Skeletal muscle tissue (tissue), 4 donors: ENCODE measurements around the gene CRHR2. TPM values are rescaled to one million over a fixed set of nuclear protein-coding genes. Genes with fewer than 3 reads are reported as not detected.
A peak's percentile ranks its signal among the peaks of the same experiment; 100 is the strongest.

ENCODE experiments used
- H3K27ac ChIP-seq: one replicate; pipeline ENCODE4 v1.7.0; 2013; ENCODE audit warnings: mild to moderate bottlenecking, low read depth, low read length, inconsistent platforms
- H3K27me3 ChIP-seq, 3 donors: one replicate each; pipeline ENCODE4 v1.7.0; 2013; ENCODE audit warnings: low read length in 3 of 3; ENCODE audit not compliant: control insufficient read depth in 3 of 3, insufficient read depth in 3 of 3
- H3K36me3 ChIP-seq, 3 donors: one replicate each; pipeline ENCODE4 v1.7.0; 2013; ENCODE audit warnings: low read length in 3 of 3; ENCODE audit not compliant: control insufficient read depth in 3 of 3, insufficient read depth in 3 of 3
- H3K4me1 ChIP-seq, 3 donors: one replicate each; pipeline ENCODE4 v1.7.0; 2013; ENCODE audit warnings: low read length in 3 of 3, mild to moderate bottlenecking in 3 of 3; ENCODE audit not compliant: control insufficient read depth in 3 of 3, insufficient read depth in 3 of 3
- H3K4me3 ChIP-seq, 3 donors: one replicate each; pipeline ENCODE4 v1.7.0; 2013; ENCODE audit warnings: low read length in 3 of 3
- H3K9ac ChIP-seq, 3 donors: one replicate each; pipeline ENCODE4 v1.7.0; 2013; ENCODE audit warnings: low read length in 3 of 3, mild to moderate bottlenecking in 3 of 3, moderate library complexity in 2 of 3, low read depth in 1 of 3
- H3K9me3 ChIP-seq, 3 donors: one replicate each; pipeline ENCODE4 v1.7.0; 2013; ENCODE audit warnings: low read length in 3 of 3; ENCODE audit not compliant: control insufficient read depth in 3 of 3
- total RNA-seq: library from RNA; depleted of rRNA; stranded (reverse); fragments of >200 nt; gene quantifications from one replicate; pipeline ENCODE4 v1.2.3, GENCODE V29; 2014
- donor health status: Osteomylitis.

Gene CRHR2
- total RNA-seq, 1 donor from 2014 or later = under 0.01 TPM

- Histone ChIP-seq H3K27me3 (peaks cover 26 to 27% (median 27%) of the 10 kb centered on the region in 3 donors), H3K4me3 (peak overlapping the region; percentile 1 to 58 (median 8)), H3K9ac (peak overlapping the region in 2 of 3 donors; percentile 21 to 69), H3K4me1 (peaks cover 32 to 40% (median 36%) of the 10 kb centered on the region in 3 donors), H3K9me3 (no peaks in the 10 kb centered on the region), H3K36me3 (no peaks in the 10 kb centered on the region), H3K27ac (no peak overlapping the region)
These were observed 2.1 kb upstream of the CRHR2 start for GRCh38 chr7:30684351-30684750.

- Histone ChIP-seq H3K4me3 (peak overlapping the region; percentile 1 to 58 (median 8)), H3K9ac (peak overlapping the region; percentile 16 to 69 (median 38)), H3K4me1 (peaks cover 32 to 40% (median 36%) of the 10 kb centered on the region in 3 donors), H3K9me3 (no peaks in the 10 kb centered on the region), H3K27me3 (peaks cover 26 to 29% (median 27%) of the 10 kb centered on the region in 3 donors), H3K36me3 (no peaks in the 10 kb centered on the region), H3K27ac (no peak overlapping the region)
These were observed 1.6 kb upstream of the CRHR2 start for GRCh38 chr7:30683816-30684215.

- H3K4me3 ChIP-seq = peak overlapping the region; percentile 1 to 73 (median 8)
- H3K4me1 ChIP-seq = peaks cover 32 to 40% (median 36%) of the 10 kb centered on the region in 3 donors
- no peak overlapping the region for H3K27ac ChIP-seq
- no peaks in the 10 kb centered on the region for H3K9me3 ChIP-seq
- H3K36me3 ChIP-seq = no peaks in the 10 kb centered on the region
- peak overlapping the region; percentile 16 to 69 (median 38) for H3K9ac ChIP-seq
- peaks cover 26 to 29% (median 28%) of the 10 kb centered on the region in 3 donors for H3K27me3 ChIP-seq
These were observed 1.1 kb upstream of the CRHR2 start for GRCh38 chr7:30683306-30683705.

- H3K4me1 ChIP-seq = peaks cover 32 to 40% (median 36%) of the 10 kb centered on the region in 3 donors
- no peak overlapping the region for H3K27ac ChIP-seq
- H3K9ac ChIP-seq = peak overlapping the region in 2 of 3 donors; percentile 38 to 75
- H3K4me3 ChIP-seq = peak overlapping the region; percentile 55 to 73 (median 67)
- H3K9me3 ChIP-seq = no peaks in the 10 kb centered on the region
- no peaks in the 10 kb centered on the region for H3K36me3 ChIP-seq
- H3K27me3 ChIP-seq = peaks cover 26 to 34% (median 29%) of the 10 kb centered on the region in 3 donors
These were observed 443 bp downstream of the CRHR2 start for GRCh38 chr7:30681815-30682211.

- Histone ChIP-seq H3K9ac (peak overlapping the region in 2 of 3 donors; percentile 38 to 75), H3K27ac (no peak overlapping the region), H3K27me3 (peaks cover 26 to 34% (median 29%) of the 10 kb centered on the region in 3 donors), H3K4me3 (peak overlapping the region; percentile 48 to 73 (median 67)), H3K4me1 (peaks cover 32 to 40% (median 36%) of the 10 kb centered on the region in 3 donors), H3K36me3 (no peaks in the 10 kb centered on the region), H3K9me3 (no peaks in the 10 kb centered on the region)
These were observed 892 bp downstream of the CRHR2 start for GRCh38 chr7:30681331-30681797.

GRCh38 chr7:30679664-30680063 lies 2.6 kb downstream of the CRHR2 start:
- Histone ChIP-seq H3K4me1 (peaks cover 30 to 33% (median 32%) of the 10 kb centered on the region in 3 donors), H3K9me3 (no peaks in the 10 kb centered on the region), H3K27me3 (peaks cover 26 to 38% (median 29%) of the 10 kb centered on the region in 3 donors), H3K27ac (no peak overlapping the region), H3K9ac (no peak overlapping the region), H3K4me3 (no peak overlapping the region), H3K36me3 (no peaks in the 10 kb centered on the region)

GRCh38 chr7:30678805-30679204 lies 3.5 kb downstream of the CRHR2 start:
- Histone ChIP-seq H3K36me3 (no peaks in the 10 kb centered on the region), H3K27me3 (peaks cover 26 to 39% (median 29%) of the 10 kb centered on the region in 3 donors), H3K27ac (no peak overlapping the region), H3K4me1 (peaks cover 21 to 25% (median 25%) of the 10 kb centered on the region in 3 donors), H3K4me3 (no peak overlapping the region), H3K9ac (no peak overlapping the region), H3K9me3 (no peaks in the 10 kb centered on the region)

GRCh38 chr7:30674876-30675275 lies 7.4 kb downstream of the CRHR2 start:
- Histone ChIP-seq H3K27ac (no peak overlapping the region), H3K4me1 (no peaks in the 10 kb centered on the region), H3K4me3 (no peak overlapping the region), H3K27me3 (peaks cover 4 to 13% (median 9%) of the 10 kb centered on the region in 3 donors), H3K9me3 (no peaks in the 10 kb centered on the region), H3K36me3 (no peaks in the 10 kb centered on the region), H3K9ac (no peak overlapping the region)

- Histone ChIP-seq H3K27ac (no peak overlapping the region), H3K4me1 (no peaks in the 10 kb centered on the region), H3K4me3 (no peak overlapping the region), H3K36me3 (no peaks in the 10 kb centered on the region), H3K9me3 (no peaks in the 10 kb centered on the region), H3K9ac (no peak overlapping the region), H3K27me3 (peaks cover 2 to 13% (median 5%) of the 10 kb centered on the region in 3 donors)
These were observed 7.8 kb downstream of the CRHR2 start for GRCh38 chr7:30674420-30674819.

- no peak overlapping the region for H3K4me3 ChIP-seq
- H3K27ac ChIP-seq = no peak overlapping the region
- no peaks in the 10 kb centered on the region for H3K4me1 ChIP-seq
- no peak overlapping the region for H3K9ac ChIP-seq
- H3K36me3 ChIP-seq = no peaks in the 10 kb centered on the region
- H3K9me3 ChIP-seq = no peaks in the 10 kb centered on the region
- H3K27me3 ChIP-seq = peaks cover 0 to 5% (median 5%) of the 10 kb centered on the region in 3 donors
These were observed 10.3 kb downstream of the CRHR2 start for GRCh38 chr7:30671793-30672465.
